K562 (cell line): ENCODE measurements around the gene RALY. TPM values are rescaled to one million over a fixed set of nuclear protein-coding genes. Genes with fewer than 3 reads are reported as not detected.
A peak's percentile ranks its signal among the peaks of the same experiment; 100 is the strongest.

Experiments used
- AFF4 ChIP-seq: sonication (generic); formaldehyde crosslinking; IDR thresholded peaks from 2 replicates; pipeline ENCODE4 v1.8.0; 2023; ENCODE audit warnings: mild to moderate bottlenecking, missing genetic modification reagents
- ARID3B ChIP-seq: fragments of 250-450 bp; sonication (Bioruptor Pico); IDR thresholded peaks from 2 replicates; pipeline ENCODE4 v1.4.0; 2020; ENCODE audit warnings: borderline replicate concordance
- BCOR ChIP-seq: fragments of 450-650 bp; IDR thresholded peaks from 2 replicates; pipeline ENCODE4 v1.6.1; 2016
- CHAMP1 ChIP-seq: fragments of 450-650 bp; IDR thresholded peaks from 2 replicates; pipeline ENCODE4 v1.6.1; 2016; ENCODE audit warnings: mild to moderate bottlenecking
- CLOCK ChIP-seq: fragments of 250-450 bp; sonication (Bioruptor Pico); IDR thresholded peaks from 2 replicates; pipeline ENCODE4 v1.4.0; 2020; ENCODE audit warnings: mild to moderate bottlenecking, moderate library complexity, borderline replicate concordance
- NCOA6 ChIP-seq: fragments of 450-650 bp; IDR thresholded peaks from 2 replicates; pipeline ENCODE4 v1.6.1; 2017; ENCODE audit warnings: mild to moderate bottlenecking
- NFIX ChIP-seq: fragments of 250-450 bp; sonication (Bioruptor Pico); IDR thresholded peaks from 2 replicates; pipeline ENCODE4 v1.4.0; 2020; ENCODE audit warnings: low read depth, mild to moderate bottlenecking, moderate library complexity
- OTX1 ChIP-seq: fragments of 450-650 bp; formaldehyde crosslinking; IDR thresholded peaks from 2 replicates; pipeline ENCODE4 v1.4.0; 2022; ENCODE audit warnings: mild to moderate bottlenecking
- PHF8 ChIP-seq: fragments of 200-600 bp; sonication (generic); IDR thresholded peaks from 2 replicates; pipeline ENCODE4 v1.6.1; 2012; ENCODE audit warnings: mixed run types, mild to moderate bottlenecking, inconsistent platforms, low read length, moderate library complexity, borderline replicate concordance
- ZBTB49 ChIP-seq: sonication (generic); formaldehyde crosslinking; IDR thresholded peaks from 2 replicates; pipeline ENCODE4 v1.8.0; 2022; ENCODE audit warnings: missing genetic modification reagents, mild to moderate bottlenecking, borderline replicate concordance
- ZSCAN29 ChIP-seq: fragments of 450-650 bp; IDR thresholded peaks from 2 replicates; pipeline ENCODE4 v1.6.1; 2017
- polyA plus RNA-seq, 8 experiments: library from polyadenylated mRNA; depleted of rRNA in 4 of 8; stranded (reverse) in 5 of 8; unstranded in 3 of 8; fragments of >200 nt; fragmentation: Nextera tagmentation in 2 of 8; fragmentation: Illumina TruSeq in 1 of 8; extraction: Ambion mirVana in 2 of 8; extraction: Trizol in 1 of 8; gene quantifications; 2 replicates each; pipeline versions ENCODE4 v1.2.1 to v1.2.3, GENCODE V29; 2011 to 2014; ENCODE audit warnings: inconsistent platforms in 1 of 8, missing spikeins in 1 of 8
- total RNA-seq, 7 experiments: library from RNA; depleted of rRNA in 6 of 7; stranded (reverse); fragments of >200 nt in 6 of 7; fragmentation: Illumina TruSeq in 2 of 7; extraction: Trizol in 2 of 7; gene quantifications; 2 replicates each; pipeline versions ENCODE4 v1.2.1 to v1.2.3, GENCODE V29; 2011 to 2021; ENCODE audit warnings: low replicate concordance in 1 of 7

RALY gene
- total and polyA plus RNA-seq, 9 of the 15 experiments (the other 6 are each of a cell fraction or from before 2014, with no cell fraction given), result 0.80 to 207 (median 128) TPM

GRCh38 chr20:34111702-34112599 lies 118.2 kb downstream of the RALY start, which contains the start of gene EIF2S2 (continued):
- TF ChIP-seq AFF4 (CRISPR knock-in tag), result peak; percentile 93; the same call in 1 of the 2 replicates
- TF ChIP-seq NFIX (CRISPR knock-in tag), result no peak
- no peak for TF ChIP-seq ARID3B (CRISPR knock-in tag)
- no peak for TF ChIP-seq CHAMP1
- 0 out of 2 replicates have a peak, but pooled peaks have one; percentile 54 for TF ChIP-seq OTX1 (CRISPR knock-in tag)
- 0 out of 2 replicates have a peak, but pooled peaks have one; percentile 49 for TF ChIP-seq NCOA6
- TF ChIP-seq ZBTB49 (CRISPR knock-in tag), result no peak
- no peak for TF ChIP-seq BCOR
- peak; percentile 86 for TF ChIP-seq PHF8
- TF ChIP-seq ZSCAN29, result no peak
- TF ChIP-seq CLOCK (CRISPR knock-in tag), result no peak
